ENCODE results near the gene SLCO2A1. TPM values are rescaled to one million over a fixed set of nuclear protein-coding genes. Genes with fewer than 3 reads are reported as not detected.
"Not testable (repeated sequence)": the region's sequence is repeated elsewhere in the genome, so short reads cannot be mapped to it uniquely, and the experiment has no call there.

The SLCO2A1 gene
- 10 to 100 TPM; 16.9 to 24.6 (median 17.6) TPM for polyA plus RNA-seq (ENCODE audit: insufficient read length in 3 of 3)
- long read RNA-seq, donor 1: 0 reads
- long read RNA-seq, donor 2, full-length matches to known transcripts: 1 of 1 reads
- long read RNA-seq, donor 2, partial matches to known transcripts: 0 of 1 reads
- long read RNA-seq, donor 2, other reads (novel, unspliced or antisense): 0 of 1 reads
- long read RNA-seq, donor 3, full-length matches to known transcripts: 3 of 3 reads
- long read RNA-seq, donor 3, partial matches to known transcripts: 0 of 3 reads
- long read RNA-seq, donor 3, other reads (novel, unspliced or antisense): 0 of 3 reads
- long read RNA-seq, donor 4, full-length matches to known transcripts: 3 of 3 reads
- long read RNA-seq, donor 4, partial matches to known transcripts: 0 of 3 reads
- long read RNA-seq, donor 4, other reads (novel, unspliced or antisense): 0 of 3 reads
- long read RNA-seq, donor 5: 0 reads
- long read RNA-seq, donor 6, full-length matches to known transcripts: 1 of 1 reads
- long read RNA-seq, donor 6, partial matches to known transcripts: 0 of 1 reads
- long read RNA-seq, donor 6, other reads (novel, unspliced or antisense): 0 of 1 reads
- long read RNA-seq, donor 7: 0 reads
- long read RNA-seq, donor 8, partial matches to known transcripts: 25 of 26 reads
- long read RNA-seq, donor 8, other reads (novel, unspliced or antisense): 0 of 26 reads
- long read RNA-seq, donor 9, full-length matches to known transcripts: 3 of 3 reads
- long read RNA-seq, donor 9, partial matches to known transcripts: 0 of 3 reads
- long read RNA-seq, donor 9, other reads (novel, unspliced or antisense): 0 of 3 reads
- long read RNA-seq, donor 10, partial matches to known transcripts: 0 of 1 reads
- long read RNA-seq, donor 10, other reads (novel, unspliced or antisense): 0 of 1 reads
- long read RNA-seq, donor 11, full-length matches to known transcripts: 2 of 2 reads
- long read RNA-seq, donor 11, partial matches to known transcripts: 0 of 2 reads
- long read RNA-seq, donor 11, other reads (novel, unspliced or antisense): 0 of 2 reads
- long read RNA-seq, donor 12: 0 reads
- long read RNA-seq, donor 13: 0 reads
- long read RNA-seq, donor 14: 0 reads
- long read RNA-seq, donor 15: 0 reads
- long read RNA-seq, donor 16: 0 reads

DNA sequence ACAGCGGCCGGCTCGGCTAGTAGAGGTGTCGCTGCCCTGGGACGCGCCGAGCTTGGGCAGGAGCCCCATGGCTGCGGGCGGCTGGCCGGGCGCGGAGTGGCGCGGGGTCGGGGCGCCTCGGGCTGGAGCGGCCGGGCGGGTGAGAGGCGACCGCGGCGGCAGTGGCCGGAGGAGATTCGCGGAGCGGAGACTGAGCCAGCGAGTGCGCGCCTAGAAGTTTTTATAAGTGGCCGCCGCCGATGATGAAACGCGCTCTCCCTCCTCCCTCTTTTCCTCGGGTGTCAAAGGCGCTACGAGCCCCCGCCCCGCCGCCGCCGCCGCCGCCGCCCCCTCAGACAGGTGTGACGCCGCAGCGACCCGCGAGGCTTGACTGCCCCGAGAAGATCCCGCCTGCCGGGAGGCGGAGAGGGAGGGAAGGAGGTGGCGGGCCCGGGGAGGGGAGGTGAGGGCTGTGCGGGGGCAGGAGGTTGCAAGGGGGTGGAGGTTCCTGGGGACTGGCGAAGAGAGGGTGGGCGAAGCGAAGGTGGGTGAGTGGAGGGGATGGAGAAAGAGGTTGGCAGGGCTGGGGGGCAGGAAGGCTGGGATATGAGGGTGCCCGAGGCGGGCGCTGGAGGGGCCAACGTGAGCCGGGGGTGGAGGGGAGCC is at the start of gene SLCO2A1:
Gene SLCO2A1 (minus strand): TSS at position 192 of the 645 bp plus-strand sequence. CDS start 123 bp downstream, at position 69.
- peak in 10 of 11 donors; percentile 21 to 76 (median 55) for DNase-seq (ENCODE audit: extremely low read depth in 1 of 11, low read depth in 9 of 11, low spot score in 4 of 11)

DNA sequence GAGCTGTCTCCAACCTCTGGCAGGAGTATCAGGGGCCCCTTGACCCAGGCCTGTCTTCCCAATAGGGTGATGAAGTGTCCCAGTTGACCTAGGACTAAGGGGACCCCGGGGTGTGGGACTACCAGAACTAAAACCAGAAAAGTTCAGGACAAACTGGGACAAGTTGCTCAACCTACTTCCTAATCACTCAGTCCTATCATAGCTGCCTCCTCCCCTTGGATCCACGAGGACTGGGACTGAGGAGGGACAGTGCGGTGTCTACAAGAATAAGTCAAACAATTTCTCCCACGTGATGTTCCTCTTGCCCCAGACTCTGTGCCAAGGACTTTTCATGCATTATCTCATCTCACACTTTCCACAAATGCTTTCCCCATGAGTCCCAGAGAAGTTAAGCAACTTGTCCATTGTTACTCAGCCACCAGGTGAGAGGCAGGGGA is 49.4 kb upstream of the SLCO2A1 start:
- DNase-seq (ENCODE audit: extremely low read depth in 1 of 11, low read depth in 9 of 11, low spot score in 4 of 11): no peak

DNA sequence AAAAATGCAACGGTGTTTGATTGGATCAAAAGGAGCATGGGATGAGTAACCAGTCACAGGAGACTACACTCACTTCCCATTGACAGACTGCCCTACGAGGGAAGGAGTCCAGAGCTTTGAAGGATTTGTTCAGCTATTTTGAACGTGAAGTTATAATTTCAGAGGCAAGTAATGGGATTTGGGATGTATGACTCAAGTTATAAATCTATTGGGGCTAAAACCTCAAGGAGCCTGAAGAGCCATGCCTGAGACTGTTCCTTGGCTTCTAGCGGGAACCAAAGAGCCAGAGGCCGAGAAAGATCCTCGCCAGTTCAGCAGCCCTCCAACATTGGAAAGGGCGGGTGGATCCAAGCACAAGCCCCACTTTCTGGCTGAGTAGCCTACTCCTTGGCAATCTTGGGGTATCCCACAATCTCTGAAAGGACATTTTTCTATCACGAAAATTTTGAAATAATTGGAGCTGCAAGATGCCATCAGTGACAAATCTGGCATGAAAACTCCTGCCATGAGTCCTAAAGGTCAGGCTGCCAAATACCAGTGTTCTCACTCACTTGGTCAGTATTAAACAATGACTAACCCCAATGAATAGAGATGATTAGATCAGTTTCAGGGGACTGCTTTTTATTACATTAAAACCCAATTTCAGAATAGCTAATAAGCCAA is 48.6 kb upstream of the SLCO2A1 start:
- no peak for DNase-seq (ENCODE audit: extremely low read depth in 1 of 11, low read depth in 9 of 11, low spot score in 4 of 11)

DNA sequence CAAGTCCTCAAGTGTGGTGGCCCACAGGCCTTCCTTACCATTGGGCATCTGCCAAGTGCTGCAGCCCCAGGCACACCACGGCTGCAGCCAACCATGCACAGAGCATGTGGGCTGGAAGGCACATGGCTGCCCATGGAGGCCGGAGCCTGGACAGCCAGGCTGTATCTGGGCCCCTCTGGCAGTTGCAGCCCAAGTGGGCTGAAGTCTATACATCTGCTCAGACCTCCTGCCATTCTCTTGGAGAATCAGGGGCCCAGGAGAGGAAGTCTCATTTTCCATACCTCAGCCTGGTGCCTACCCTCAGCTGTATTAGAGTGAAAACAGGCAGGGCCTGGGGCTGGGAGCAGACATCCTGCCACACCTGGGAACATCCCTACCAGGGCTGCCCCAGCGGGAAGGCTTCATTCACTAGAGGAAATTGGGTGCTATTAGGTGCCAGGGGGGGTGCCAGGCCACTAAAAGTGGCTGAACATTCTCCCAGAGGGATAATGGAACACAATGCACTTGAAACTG is 48.0 kb upstream of the SLCO2A1 start:
- DNase-seq (ENCODE audit: extremely low read depth in 1 of 11, low read depth in 9 of 11, low spot score in 4 of 11): no peak

DNA sequence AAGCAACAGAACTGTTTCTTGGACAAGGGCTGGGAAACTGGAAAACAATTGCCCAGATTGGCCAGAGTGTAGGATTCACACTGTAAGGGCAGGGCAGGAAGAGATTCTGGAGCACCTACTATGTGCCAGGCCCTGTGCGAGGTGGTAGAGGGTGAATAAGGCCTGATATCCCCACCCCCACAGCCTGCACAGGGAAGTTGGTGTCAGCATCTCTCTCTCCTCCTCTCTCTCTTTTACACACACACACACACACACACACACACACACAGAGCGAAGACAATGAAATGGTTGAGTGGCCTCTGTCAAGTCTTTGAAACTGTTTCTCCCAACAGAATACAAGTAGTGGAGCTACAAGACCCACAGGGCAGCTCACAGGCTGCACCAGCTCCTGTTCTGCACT is 47.1 kb upstream of the SLCO2A1 start:
- no peak for DNase-seq (ENCODE audit: extremely low read depth in 1 of 11, low read depth in 9 of 11, low spot score in 4 of 11)

DNA sequence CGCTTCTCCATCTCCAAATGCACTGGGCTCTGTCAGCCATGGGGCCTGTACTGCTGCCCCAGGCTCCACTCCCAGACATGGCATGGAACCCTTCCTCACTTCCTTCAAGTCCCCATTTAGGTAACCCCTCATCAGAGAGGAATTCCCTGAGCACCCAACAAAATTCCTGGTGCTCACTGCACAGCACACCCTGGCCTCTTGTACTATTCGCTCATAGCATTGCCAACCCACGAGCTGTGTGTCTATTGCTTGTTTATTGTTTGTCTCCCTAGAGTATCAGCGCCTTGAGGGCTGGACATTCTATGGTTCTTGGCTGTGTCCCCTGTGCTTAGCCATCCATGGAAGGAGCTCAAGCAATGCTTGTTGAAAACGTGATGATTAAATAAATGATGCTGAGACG is 46.1 kb upstream of the SLCO2A1 start:
- no peak for DNase-seq (ENCODE audit: extremely low read depth in 1 of 11, low read depth in 9 of 11, low spot score in 4 of 11)

DNA sequence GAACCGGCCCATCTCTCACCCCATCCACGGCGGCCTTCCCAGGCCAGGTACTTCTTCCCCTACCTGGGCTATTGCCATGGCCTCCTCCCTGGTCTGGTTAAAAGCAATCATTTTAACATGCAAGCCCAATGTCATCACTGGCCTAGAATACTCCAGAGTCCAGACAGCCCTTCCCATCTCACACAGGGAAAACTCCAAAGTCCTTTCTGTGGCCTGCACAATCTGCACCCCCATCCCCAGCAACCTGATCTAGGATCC is 45.8 kb upstream of the SLCO2A1 start:
- DNase-seq (ENCODE audit: extremely low read depth in 1 of 11, low read depth in 9 of 11, low spot score in 4 of 11): no peak

DNA sequence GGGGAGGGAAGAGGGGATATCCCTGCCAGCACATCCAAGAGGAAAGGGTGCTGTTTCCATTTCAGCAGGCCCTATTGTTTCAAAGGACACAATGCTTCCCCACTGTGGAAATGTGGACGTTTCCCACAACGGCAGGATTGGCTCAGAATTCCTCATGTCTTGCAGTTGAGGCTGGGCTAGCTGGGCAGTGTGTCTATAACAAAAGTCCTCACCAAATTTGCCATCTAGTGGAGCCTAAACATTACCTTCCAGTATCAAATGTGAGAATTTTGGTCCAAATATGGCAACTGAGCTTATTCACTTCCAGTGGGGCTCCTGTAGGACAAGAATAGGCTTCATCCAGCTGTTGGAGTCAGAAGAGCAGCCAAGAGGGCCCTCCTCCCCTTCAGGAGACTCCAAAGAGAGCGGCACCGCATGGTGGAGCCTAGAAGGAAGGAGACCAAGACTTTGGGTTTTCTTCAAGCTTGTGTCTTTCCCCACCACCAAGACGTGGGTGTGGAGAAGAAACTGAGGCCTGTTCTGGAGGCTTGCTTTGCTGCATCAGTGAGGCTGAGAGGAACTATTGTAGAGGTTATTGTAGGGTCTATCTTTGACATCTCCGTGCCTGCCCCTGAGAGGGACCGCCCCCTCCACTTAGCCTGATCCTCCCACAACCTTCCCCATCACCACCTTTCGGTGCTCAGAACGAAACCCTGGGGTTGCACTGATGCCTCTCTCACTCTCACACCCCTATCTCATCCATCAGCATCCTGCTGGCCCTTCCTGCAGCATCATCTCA is 45.3 kb upstream of the SLCO2A1 start:
- no peak for DNase-seq (ENCODE audit: extremely low read depth in 1 of 11, low read depth in 9 of 11, low spot score in 4 of 11)

DNA sequence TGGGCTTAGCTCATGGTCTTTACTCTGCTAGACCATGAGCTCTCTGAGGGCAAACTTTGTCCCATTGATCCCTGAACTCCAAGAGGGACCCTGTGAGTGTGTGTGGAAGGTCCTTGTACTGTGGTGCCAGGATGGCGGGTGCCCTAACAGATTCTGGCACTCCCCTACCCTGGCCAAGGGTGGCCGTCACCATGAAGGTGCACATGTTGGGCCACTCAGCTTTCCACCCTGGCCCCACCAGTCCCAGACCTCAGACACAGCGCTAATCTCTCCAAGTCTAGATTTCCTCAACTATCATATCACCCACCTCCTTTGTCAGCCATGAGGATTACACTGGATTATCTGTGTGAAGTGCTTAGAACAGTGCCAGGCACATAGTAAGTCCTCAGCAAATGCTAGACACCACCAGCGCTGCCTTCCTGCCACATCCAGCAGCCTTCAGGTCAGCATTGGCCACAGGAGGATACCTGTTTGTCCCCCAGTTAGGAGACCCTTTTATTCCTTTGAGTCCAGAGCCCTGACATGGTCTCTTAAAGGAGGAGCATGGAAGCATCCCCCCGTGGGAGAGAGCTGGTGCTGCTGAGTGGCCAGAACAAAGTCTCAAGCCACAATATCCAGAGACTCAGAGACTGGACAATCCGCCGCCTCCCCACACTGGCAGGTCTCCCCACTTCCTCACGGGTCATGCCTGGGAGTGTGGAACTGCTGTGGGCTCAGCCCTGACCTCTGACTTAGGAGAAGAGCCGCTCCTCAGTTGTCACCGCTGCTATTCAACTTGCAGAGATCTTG is 44.5 kb upstream of the SLCO2A1 start:
- DNase-seq (ENCODE audit: extremely low read depth in 1 of 11, low read depth in 9 of 11, low spot score in 4 of 11): no peak

DNA sequence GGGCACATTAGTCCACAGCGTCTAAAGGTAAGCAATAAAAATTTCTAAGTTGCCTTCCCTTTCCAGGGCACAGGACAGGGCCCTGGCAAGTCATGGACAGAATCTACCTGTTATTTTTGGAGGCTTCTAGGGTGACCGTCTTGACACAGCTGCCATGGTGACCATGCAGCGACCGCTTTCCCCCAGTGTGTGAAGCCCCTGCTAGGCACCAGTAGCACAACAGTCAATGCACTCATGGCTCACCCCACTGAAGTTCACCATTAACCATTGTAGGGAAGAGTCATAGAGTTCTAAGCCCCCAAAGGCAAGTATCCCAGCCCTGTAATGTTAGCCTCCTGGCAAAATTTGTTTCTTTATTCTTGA is 43.8 kb upstream of the SLCO2A1 start:
- DNase-seq (ENCODE audit: extremely low read depth in 1 of 11, low read depth in 9 of 11, low spot score in 4 of 11): no peak

DNA sequence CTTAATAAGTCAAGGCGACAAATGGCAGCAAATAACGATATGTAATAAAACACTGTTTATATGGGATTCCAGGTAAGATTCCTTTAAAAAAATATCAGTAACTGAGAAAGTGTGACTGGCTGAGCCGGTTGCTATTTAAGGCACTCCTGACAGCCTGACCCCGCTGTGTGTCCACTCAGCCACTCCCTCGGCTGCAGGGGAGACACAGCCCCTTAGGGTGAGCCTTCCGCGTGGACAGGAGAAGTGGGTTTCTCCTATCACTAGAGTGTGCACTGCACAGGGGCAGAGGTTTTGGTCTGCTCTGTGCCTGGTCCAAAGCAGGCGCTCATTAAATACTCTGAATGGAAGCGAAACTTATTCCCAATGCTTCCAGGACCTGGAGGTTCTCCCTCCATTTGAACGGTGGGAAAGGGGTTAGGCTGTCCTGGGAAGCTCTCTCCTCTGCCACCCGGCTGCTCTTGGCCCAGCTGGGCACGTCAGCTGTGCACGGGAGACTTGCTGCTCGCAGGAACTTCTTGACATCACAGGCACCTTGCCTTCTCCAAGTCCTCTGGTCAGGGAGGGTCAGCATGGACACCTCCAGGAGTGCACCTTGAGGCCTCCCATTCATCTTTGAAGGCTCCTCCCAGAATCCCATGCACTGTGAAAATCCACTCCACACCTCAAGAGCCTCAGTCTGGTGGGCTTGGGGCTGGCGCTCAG is 43.3 kb upstream of the SLCO2A1 start:
- no peak for DNase-seq (ENCODE audit: extremely low read depth in 1 of 11, low read depth in 9 of 11, low spot score in 4 of 11)

DNA sequence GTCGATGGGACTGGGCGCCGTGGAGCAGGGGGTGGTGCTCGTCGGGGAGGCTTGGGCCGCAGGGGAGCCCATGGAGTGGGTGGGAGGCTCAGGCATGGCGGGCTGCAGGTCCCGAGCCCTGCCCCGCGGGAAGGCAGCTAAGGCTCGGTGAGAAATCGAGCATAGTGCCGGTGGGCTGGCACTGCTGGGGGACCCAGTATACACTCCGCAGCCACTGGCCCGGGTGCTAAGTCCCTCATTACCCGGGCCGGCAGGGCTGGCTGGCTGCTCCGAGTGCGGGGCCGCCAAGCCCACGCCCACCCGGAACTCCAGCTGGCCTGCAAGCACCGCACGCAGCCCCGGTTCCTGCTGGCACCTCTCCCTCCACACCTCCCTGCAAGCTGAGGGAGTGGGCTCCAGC is 40.6 kb upstream of the SLCO2A1 start:
- DNase-seq (ENCODE audit: extremely low read depth in 1 of 11, low read depth in 9 of 11, low spot score in 4 of 11): not testable (repeated sequence)

DNA sequence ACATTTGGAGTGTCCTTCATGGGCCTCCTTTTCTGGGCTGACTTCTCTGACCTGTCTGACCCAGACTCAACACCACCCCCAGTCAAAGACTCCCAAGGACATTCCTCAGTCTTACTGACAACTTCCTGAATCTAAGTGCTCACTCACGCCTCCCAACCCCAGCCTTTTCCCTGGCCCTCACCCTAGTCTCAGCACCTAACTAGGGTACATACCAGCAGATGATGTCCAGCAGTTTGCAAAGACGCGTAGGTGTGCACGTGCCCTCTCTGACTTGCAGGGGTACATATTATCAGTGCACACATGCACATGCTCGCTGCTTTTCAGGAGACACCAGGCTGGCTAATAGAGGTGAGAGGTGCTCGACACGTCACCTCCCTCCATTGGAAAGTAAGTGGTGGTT is 38.7 kb upstream of the SLCO2A1 start:
- no peak for DNase-seq (ENCODE audit: extremely low read depth in 1 of 11, low read depth in 9 of 11, low spot score in 4 of 11)

DNA sequence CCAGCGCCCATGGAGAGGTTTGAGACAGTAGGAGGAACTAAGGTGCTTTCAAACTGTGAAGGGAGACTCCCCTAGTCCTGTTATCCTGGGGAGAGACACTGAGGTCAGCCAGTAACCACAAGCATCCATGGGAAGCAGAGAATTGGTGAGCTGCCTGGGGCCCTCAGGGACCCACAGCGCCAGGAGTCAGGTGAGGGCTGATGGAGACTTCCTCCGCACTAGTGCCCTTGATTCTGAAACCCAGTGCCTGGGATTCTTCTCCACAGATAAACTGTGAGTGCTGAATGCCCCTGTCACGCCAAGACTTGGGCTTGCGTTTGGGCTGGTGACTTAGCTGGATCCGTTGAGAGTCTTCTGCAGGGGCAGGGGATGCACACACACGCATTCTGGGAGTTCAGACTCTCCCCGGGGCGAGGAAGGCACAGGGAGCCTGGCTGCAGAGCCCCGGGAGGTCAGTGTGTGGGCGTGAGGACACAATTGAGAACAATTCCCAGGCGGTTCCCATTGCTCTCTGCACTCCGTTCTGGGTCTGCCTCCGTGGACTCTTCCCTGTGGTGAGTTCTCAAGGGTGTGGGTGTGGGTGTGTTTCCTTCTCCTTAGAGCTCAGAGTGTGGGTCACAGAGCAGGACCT is 37.9 kb upstream of the SLCO2A1 start:
- DNase-seq (ENCODE audit: extremely low read depth in 1 of 11, low read depth in 9 of 11, low spot score in 4 of 11): no peak

DNA sequence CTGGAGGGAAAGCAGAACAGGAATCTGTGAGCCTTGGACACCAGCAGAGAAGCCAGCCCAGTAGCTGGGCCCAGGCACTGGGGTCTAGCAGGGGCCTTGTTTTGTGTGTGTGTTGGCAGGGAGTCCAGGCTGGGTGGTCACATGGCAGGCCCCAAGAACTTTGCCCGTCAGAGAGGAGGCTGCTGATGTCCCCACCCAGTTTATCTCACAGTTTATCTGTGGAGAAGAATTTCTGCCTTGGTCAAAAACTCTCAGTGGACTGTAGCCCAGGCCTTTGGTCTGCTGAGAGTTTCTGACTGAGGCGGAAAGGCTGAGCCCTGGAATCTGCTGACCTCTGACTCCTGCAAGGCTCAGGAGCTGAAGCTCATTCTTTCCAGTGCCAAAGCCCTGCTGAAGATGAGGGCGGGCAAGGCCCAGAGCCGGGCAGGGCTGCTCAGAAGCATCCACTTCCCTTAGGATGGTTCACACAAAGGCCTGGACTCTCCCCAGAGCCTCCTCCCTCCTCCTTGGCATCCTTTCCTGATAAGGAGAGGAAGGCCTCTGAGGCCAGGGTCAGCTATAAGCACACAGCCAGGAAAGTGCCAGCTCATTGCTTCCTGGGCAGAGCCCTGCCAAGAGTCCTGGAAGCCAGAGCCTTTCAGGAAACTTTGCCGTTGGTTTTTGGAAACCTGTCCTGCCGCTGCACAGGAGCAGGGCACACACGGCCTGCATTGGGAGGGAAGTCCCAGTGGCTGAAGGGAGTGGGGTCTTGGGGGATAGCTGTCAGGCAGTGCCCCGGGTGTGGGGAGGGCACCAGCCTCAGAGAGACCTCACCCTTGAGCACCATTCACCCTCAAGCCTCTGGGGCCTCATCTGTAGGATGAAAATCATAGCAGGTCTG is 37.2 kb upstream of the SLCO2A1 start:
- no peak for DNase-seq (ENCODE audit: extremely low read depth in 1 of 11, low read depth in 9 of 11, low spot score in 4 of 11)
